Measurements from ENCODE around the gene HIGD2B. TPM values are rescaled to one million over a fixed set of nuclear protein-coding genes. Genes with fewer than 3 reads are reported as not detected.

The HIGD2B gene
- not detected for total RNA-seq

DNA sequence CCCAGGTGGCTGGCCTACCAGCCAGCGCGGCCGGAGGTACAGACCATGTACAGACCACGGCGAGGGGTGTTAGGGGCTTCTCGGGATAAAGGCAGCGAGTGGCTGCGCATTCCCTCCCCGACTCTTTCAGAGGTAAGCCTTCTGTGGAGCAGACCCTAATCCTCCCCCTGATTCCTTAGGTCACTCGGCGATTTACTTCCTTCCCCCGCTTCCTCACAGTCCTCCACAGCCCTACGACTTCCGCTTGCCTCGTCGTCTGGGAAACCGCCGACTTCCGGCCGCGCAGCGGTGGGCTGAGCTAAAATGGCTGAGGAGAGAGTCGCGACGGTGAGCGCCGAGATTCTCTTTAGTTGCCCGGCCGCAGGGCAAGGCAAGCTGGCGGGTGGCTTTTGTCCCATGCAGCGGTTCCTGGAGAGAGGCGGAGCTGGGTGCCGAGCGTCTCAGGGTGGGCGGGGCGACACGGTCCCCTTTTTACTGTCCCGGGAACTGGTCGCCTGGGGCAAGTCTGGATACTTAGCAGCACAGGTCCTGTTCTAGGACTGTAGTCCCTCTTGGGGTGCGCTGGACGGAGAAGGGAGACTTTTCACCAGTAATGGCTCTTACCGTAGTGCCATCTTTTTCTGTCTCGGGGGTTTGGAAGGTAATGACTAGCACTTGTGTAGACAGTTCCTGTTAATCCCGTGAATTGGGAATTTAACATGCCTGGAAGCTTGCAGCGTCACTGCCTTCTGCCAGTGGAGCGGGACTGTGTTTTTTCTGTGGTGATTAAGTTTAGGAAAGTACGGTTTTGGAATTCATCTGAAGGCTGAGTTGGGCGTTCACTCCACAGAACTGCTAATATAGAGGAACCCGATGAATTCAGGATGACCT lies at the start of gene HIGD2B, which contains the start of gene BBS4:
TSS of gene HIGD2B (minus strand) at position 258 of the 870 bp plus-strand sequence. CDS start 9,808 bp downstream, outside the sequence.
TSS of gene BBS4 (plus strand) at position 283 of the 870 bp plus-strand sequence. CDS start at position 304, 21 bp downstream.
- no peaks in the 10 kb centered on the region for H3K4me1 ChIP-seq
- H3K27me3 ChIP-seq = no peaks in the 10 kb centered on the region
- no peaks in the 10 kb centered on the region for H3K36me3 ChIP-seq
- no peaks in the 10 kb centered on the region for H3K9me3 ChIP-seq
- peak within 1 kb of the TSS; percentile 75 to 87 for H3K27ac ChIP-seq
- peak in 1 of 4 experiments; percentile 6 for TF ChIP-seq CTCF (IDR thresholded peaks at IDR 0.05)
- TF ChIP-seq POLR2A (IDR thresholded peaks at IDR 0.05) = peak; percentile 65 to 66
- DNase-seq = peak; percentile 76 to 84
- H3K4me3 ChIP-seq = peak within 1 kb of the TSS; percentile 70 to 76
- intact Hi-C loops (cut with DNase I; ENCODE audit: low total_unique reads) = no loop called here

DNA sequence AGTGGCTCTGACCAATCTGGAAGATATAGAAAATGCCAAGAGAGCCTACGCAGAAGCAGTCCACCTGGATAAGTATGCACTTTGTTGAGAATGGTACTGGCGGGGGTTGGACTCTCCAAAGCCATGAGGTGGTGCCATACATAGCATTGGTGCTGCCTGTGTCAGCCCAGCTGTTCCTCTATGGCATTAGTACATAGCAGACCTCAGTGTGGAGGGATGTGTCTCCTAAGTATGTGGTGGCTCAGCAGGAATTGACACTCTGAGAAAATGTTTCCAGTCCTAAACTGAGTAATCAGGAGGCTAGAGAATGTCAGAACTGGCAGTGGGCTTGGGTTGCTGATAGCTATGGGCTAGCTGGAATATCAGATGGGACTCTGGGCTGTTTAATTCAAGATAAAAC lies 49.1 kb upstream of the HIGD2B start:
- no peak overlapping the region for H3K4me3 ChIP-seq
- no peak for TF ChIP-seq CTCF (IDR thresholded peaks at IDR 0.05)
- no peak for TF ChIP-seq POLR2A (IDR thresholded peaks at IDR 0.05)
- no peaks in the 10 kb centered on the region for H3K4me1 ChIP-seq
- DNase-seq = no peak
- no peaks in the 10 kb centered on the region for H3K36me3 ChIP-seq
- intact Hi-C loops (cut with DNase I; ENCODE audit: low total_unique reads) = no loop called here
- no peak overlapping the region for H3K27ac ChIP-seq
- H3K9me3 ChIP-seq = no peaks in the 10 kb centered on the region
- H3K27me3 ChIP-seq = no peaks in the 10 kb centered on the region

DNA sequence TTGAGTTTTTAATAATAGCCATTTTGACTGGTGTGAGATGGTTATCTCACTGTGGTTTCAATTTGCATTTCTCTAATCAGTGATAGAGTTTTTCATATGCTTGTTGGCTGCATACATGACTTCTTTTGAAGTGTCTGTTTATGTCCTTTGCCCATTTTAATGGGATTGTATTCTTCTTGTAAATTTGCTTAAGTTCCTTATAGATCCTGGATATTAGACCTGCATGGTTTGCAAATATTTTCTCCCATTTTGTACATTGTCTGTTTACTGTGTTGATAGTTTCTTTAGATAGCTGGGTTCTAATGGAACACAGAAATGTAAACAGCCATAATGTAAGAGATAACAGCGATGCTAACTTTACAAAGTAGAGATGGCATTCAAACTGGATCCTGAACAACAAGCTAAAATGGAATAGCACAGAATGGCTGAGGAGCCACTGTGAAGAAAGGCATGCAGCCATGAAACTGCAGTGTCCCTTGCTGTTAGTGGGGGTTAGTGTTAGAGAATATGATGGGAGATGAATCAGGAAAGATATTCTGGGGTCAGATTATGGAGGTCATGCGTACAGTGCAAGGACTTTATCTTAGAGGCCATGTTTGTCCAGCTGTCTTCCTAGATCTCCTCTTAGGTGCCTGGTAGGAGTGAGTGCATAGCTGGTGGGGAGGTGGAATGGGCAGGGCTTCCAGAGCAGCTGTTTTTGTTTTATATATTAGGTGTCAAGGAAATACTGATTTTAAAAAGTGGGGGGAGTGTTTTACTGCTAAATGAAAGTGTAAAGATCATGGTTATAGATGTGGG lies 48.2 kb upstream of the HIGD2B start:
- H3K27ac ChIP-seq = no peak overlapping the region
- DNase-seq = no peak
- H3K4me3 ChIP-seq = no peak overlapping the region
- no peaks in the 10 kb centered on the region for H3K36me3 ChIP-seq
- intact Hi-C loops (cut with DNase I; ENCODE audit: low total_unique reads) = no loop called here
- H3K9me3 ChIP-seq = no peaks in the 10 kb centered on the region
- H3K4me1 ChIP-seq = no peaks in the 10 kb centered on the region
- no peaks in the 10 kb centered on the region for H3K27me3 ChIP-seq
- TF ChIP-seq CTCF (IDR thresholded peaks at IDR 0.05) (no peak), POLR2A (IDR thresholded peaks at IDR 0.05) (no peak)

- Histone ChIP-seq H3K27ac (no peak overlapping the region), H3K4me1 (no peaks in the 10 kb centered on the region), H3K27me3 (no peaks in the 10 kb centered on the region), H3K36me3 (no peaks in the 10 kb centered on the region), H3K4me3 (no peak overlapping the region), H3K9me3 (no peaks in the 10 kb centered on the region)
- TF ChIP-seq POLR2A (IDR thresholded peaks at IDR 0.05) (no peak), CTCF (IDR thresholded peaks at IDR 0.05) (no peak)
- intact Hi-C loops (cut with DNase I; ENCODE audit: low total_unique reads) = no loop called here
- DNase-seq = no peak
Observed at GRCh38 chr15:72732516-72732915, 46.5 kb upstream of the HIGD2B start.

GRCh38 chr15:72732086-72732485 lies 46.1 kb upstream of the HIGD2B start:
- Histone ChIP-seq H3K27ac (no peak overlapping the region), H3K9me3 (no peaks in the 10 kb centered on the region), H3K4me3 (no peak overlapping the region), H3K4me1 (no peaks in the 10 kb centered on the region), H3K27me3 (no peaks in the 10 kb centered on the region), H3K36me3 (no peaks in the 10 kb centered on the region)
- DNase-seq = no peak
- no peak for TF ChIP-seq POLR2A (IDR thresholded peaks at IDR 0.05)
- TF ChIP-seq CTCF (IDR thresholded peaks at IDR 0.05) = no peak
- intact Hi-C loops (cut with DNase I; ENCODE audit: low total_unique reads) = no loop called here
